HepG2 (cell line): ENCODE data around the gene C5AR1. TPM values are rescaled to one million over a fixed set of nuclear protein-coding genes. Genes with fewer than 3 reads are reported as not detected.

Experiments used
- ATF2 ChIP-seq: sonication (generic); formaldehyde crosslinking; IDR thresholded peaks from 2 replicates; pipeline ENCODE4 v1.4.0; 2020; ENCODE audit warnings: missing genetic modification reagents
- CBX2 ChIP-seq, 2 experiments: fragments of 200-600 bp in 1 of 2; sonication (generic); formaldehyde crosslinking in 1 of 2; IDR thresholded peaks; 2 replicates each; pipeline versions ENCODE4 v1.7.0 to v1.8.1; 2018 to 2022; ENCODE audit warnings: low read depth in 2 of 2, low read length in 1 of 2, mild to moderate bottlenecking in 1 of 2, missing genetic modification reagents in 1 of 2
- CHCHD3 ChIP-seq: sonication (generic); formaldehyde crosslinking; IDR thresholded peaks from 2 replicates; pipeline ENCODE4 v1.8.0; 2022; ENCODE audit warnings: mild to moderate bottlenecking, missing genetic modification reagents, moderate library complexity
- DMTF1 ChIP-seq: sonication (generic); formaldehyde crosslinking; IDR thresholded peaks from 2 replicates; pipeline ENCODE4 v1.4.0; 2020; ENCODE audit warnings: mild to moderate bottlenecking, missing genetic modification reagents
- HDAC2 ChIP-seq: sonication (generic); formaldehyde crosslinking; IDR thresholded peaks from 2 replicates; pipeline ENCODE4 v1.4.0; 2020; ENCODE audit warnings: missing genetic modification reagents
- HNRNPUL1 ChIP-seq: fragments of 200-400 bp; formaldehyde crosslinking; IDR thresholded peaks from 2 replicates; pipeline ENCODE4 v1.6.1; 2017; ENCODE audit warnings: low read depth, mild to moderate bottlenecking, low read length, moderate library complexity
- HOXA9 ChIP-seq: sonication (generic); formaldehyde crosslinking; IDR thresholded peaks from 2 replicates; pipeline ENCODE4 v1.8.1; 2022; ENCODE audit warnings: missing genetic modification reagents, mild to moderate bottlenecking, moderate library complexity, borderline replicate concordance
- MTA1 ChIP-seq: sonication (generic); formaldehyde crosslinking; IDR thresholded peaks from 2 replicates; pipeline ENCODE4 v1.4.0; 2020; ENCODE audit warnings: missing genetic modification reagents, mild to moderate bottlenecking, borderline replicate concordance
- MTF2 ChIP-seq: sonication (generic); formaldehyde crosslinking; IDR thresholded peaks from 2 replicates; pipeline ENCODE4 v1.5.0; 2020; ENCODE audit warnings: missing genetic modification reagents, borderline replicate concordance
- REL ChIP-seq: sonication (generic); formaldehyde crosslinking; conservative IDR thresholded peaks from 2 replicates; pipeline ENCODE4 v1.8.0; 2022; ENCODE audit warnings: mild to moderate bottlenecking, missing genetic modification reagents, moderate library complexity
- SATB2 ChIP-seq: sonication (generic); formaldehyde crosslinking; IDR thresholded peaks from 2 replicates; pipeline ENCODE4 v1.5.0; 2020; ENCODE audit warnings: missing genetic modification reagents
- SPEN ChIP-seq: sonication (generic); formaldehyde crosslinking; IDR thresholded peaks from 2 replicates; pipeline ENCODE4 v1.5.1; 2020; ENCODE audit warnings: low read depth, mild to moderate bottlenecking, missing genetic modification reagents
- U2AF2 ChIP-seq: fragments of 200-400 bp; formaldehyde crosslinking; IDR thresholded peaks from 2 replicates; pipeline ENCODE4 v1.6.1; 2017; ENCODE audit warnings: low read depth, mild to moderate bottlenecking, low read length
- ZNF121 ChIP-seq: sonication (generic); formaldehyde crosslinking; IDR thresholded peaks from 2 replicates; pipeline ENCODE4 v1.5.0; 2020; ENCODE audit warnings: mild to moderate bottlenecking, missing genetic modification reagents
- ZNF17 ChIP-seq: sonication (generic); formaldehyde crosslinking; IDR thresholded peaks from 2 replicates; pipeline ENCODE4 v1.5.0; 2020; ENCODE audit warnings: mild to moderate bottlenecking, missing genetic modification reagents
- ZNF256 ChIP-seq: sonication (generic); formaldehyde crosslinking; conservative IDR thresholded peaks from 2 replicates; pipeline ENCODE4 v1.4.0; 2020; ENCODE audit warnings: missing genetic modification reagents
- ZNF260 ChIP-seq: sonication (generic); formaldehyde crosslinking; IDR thresholded peaks from 2 replicates; pipeline ENCODE4 v1.4.0; 2020; ENCODE audit warnings: missing genetic modification reagents, low read depth, mild to moderate bottlenecking, borderline replicate concordance
- ZNF766 ChIP-seq: sonication (generic); formaldehyde crosslinking; IDR thresholded peaks from 2 replicates; pipeline ENCODE4 v1.5.0; 2020; ENCODE audit warnings: missing genetic modification reagents, borderline replicate concordance
- ZNF780A ChIP-seq: sonication (generic); formaldehyde crosslinking; IDR thresholded peaks from 2 replicates; pipeline ENCODE4 v1.8.0; 2022; ENCODE audit warnings: mild to moderate bottlenecking, missing genetic modification reagents, moderate library complexity
- polyA plus RNA-seq, 8 experiments: library from polyadenylated mRNA; depleted of rRNA in 3 of 8; stranded (reverse) in 7 of 8; unstranded in 1 of 8; fragments of >200 nt; fragmentation: Illumina TruSeq in 4 of 8; extraction: Trizol in 4 of 8; gene quantifications; 2 replicates each; pipeline versions ENCODE4 v1.2.1 to v1.2.3, GENCODE V29; 2011 to 2016; ENCODE audit warnings: low read depth in 4 of 8, missing spikeins in 1 of 8, mixed read lengths in 1 of 8; ENCODE audit not compliant: insufficient read depth in 1 of 8
- total RNA-seq, 5 experiments: library from RNA; depleted of rRNA; stranded (reverse); fragments of >200 nt; fragmentation: Illumina TruSeq; extraction: Trizol; gene quantifications; 2 replicates each; pipeline ENCODE4 v1.2.3, GENCODE V29; 2016; ENCODE audit warnings: low read depth in 1 of 5
- TF ChIP-seq, protein P1 (sequence below): sonication (generic); formaldehyde crosslinking; conservative IDR thresholded peaks from 2 replicates; pipeline ENCODE4 v1.4.0; 2020; ENCODE audit warnings: mild to moderate bottlenecking, missing genetic modification reagents, moderate library complexity
- TF ChIP-seq, protein P2 (sequence below): sonication (generic); formaldehyde crosslinking; IDR thresholded peaks from 2 replicates; pipeline ENCODE4 v1.4.0; 2020; ENCODE audit warnings: low read depth, mild to moderate bottlenecking, missing genetic modification reagents

C5AR1 gene
- total and polyA plus RNA-seq, 2 of the 13 experiments (the other 11 are each of a cell fraction or from before 2014, with no cell fraction given), result 0.07 to 1.6 TPM

DNA sequence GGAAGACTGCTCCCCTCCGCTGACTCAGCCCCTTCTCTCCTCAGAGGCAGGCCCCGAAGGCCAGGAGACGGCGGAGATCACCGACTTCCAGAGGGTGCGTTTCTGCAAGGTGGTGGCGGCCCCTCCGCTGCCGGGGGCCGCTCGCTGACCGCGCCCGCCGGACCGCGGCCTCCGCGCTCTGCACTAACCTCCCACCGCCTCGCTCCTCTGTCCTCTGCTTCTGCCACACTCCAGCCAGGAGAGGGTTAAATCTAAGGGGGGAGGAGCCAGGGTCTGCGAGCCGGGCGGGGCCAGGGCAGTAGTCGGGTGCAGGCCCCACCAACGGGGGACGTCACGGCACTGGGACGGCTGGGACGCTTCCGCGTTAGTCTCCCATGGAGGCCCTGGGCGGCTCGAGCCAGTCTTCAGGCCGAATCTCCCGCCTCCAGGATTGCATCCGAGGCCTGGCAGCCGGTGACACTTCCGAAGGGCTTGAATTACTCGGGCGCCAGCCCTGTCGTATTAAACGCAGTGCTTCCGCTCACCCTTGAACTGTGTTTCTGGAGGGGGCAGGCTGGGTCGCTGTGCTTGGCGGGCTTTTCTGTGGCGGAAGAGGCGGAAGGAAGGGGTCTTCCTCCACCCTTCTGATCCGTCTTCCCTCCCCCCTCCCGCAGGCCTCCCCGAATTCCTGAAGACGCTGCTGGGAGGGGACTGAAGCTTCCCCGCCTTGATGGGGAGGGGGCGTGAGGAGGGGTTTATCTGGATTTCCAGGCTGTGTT, 36.2 kb upstream of the C5AR1 start (continued):
- TF ChIP-seq, protein P1, sequence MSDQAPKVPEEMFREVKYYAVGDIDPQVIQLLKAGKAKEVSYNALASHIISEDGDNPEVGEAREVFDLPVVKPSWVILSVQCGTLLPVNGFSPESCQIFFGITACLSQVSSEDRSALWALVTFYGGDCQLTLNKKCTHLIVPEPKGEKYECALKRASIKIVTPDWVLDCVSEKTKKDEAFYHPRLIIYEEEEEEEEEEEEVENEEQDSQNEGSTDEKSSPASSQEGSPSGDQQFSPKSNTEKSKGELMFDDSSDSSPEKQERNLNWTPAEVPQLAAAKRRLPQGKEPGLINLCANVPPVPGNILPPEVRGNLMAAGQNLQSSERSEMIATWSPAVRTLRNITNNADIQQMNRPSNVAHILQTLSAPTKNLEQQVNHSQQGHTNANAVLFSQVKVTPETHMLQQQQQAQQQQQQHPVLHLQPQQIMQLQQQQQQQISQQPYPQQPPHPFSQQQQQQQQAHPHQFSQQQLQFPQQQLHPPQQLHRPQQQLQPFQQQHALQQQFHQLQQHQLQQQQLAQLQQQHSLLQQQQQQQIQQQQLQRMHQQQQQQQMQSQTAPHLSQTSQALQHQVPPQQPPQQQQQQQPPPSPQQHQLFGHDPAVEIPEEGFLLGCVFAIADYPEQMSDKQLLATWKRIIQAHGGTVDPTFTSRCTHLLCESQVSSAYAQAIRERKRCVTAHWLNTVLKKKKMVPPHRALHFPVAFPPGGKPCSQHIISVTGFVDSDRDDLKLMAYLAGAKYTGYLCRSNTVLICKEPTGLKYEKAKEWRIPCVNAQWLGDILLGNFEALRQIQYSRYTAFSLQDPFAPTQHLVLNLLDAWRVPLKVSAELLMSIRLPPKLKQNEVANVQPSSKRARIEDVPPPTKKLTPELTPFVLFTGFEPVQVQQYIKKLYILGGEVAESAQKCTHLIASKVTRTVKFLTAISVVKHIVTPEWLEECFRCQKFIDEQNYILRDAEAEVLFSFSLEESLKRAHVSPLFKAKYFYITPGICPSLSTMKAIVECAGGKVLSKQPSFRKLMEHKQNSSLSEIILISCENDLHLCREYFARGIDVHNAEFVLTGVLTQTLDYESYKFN (CRISPR knock-in tag), result peak; percentile 63
- no peak for TF ChIP-seq ZNF17 (CRISPR knock-in tag)
- no peak for TF ChIP-seq CHCHD3 (CRISPR knock-in tag)
- no peak for TF ChIP-seq HOXA9
- TF ChIP-seq MTF2 (CRISPR knock-in tag), result no peak
- TF ChIP-seq CBX2 (IDR thresholded peaks at IDR 0.05; ENCODE audit: low read depth, low read length), result no peak
- no peak for TF ChIP-seq CBX2 (CRISPR knock-in tag; IDR thresholded peaks at IDR 0.05; ENCODE audit: low read depth)
- TF ChIP-seq HNRNPUL1, result no peak
- TF ChIP-seq SPEN (CRISPR knock-in tag), result peak; percentile 60; the same call in 1 of the 2 replicates
- TF ChIP-seq REL, result 0 out of 2 replicates have a peak, but pooled peaks have one; percentile 12
- TF ChIP-seq, protein P2, sequence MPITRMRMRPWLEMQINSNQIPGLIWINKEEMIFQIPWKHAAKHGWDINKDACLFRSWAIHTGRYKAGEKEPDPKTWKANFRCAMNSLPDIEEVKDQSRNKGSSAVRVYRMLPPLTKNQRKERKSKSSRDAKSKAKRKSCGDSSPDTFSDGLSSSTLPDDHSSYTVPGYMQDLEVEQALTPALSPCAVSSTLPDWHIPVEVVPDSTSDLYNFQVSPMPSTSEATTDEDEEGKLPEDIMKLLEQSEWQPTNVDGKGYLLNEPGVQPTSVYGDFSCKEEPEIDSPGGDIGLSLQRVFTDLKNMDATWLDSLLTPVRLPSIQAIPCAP (CRISPR knock-in tag), result no peak
- TF ChIP-seq DMTF1, result no peak
- TF ChIP-seq ZNF780A (CRISPR knock-in tag), result no peak
- 0 out of 2 replicates have a peak, but pooled peaks have one; percentile 60 for TF ChIP-seq ZNF766 (CRISPR knock-in tag)
- TF ChIP-seq HDAC2 (CRISPR knock-in tag), result peak; percentile 50; the same call in 1 of the 2 replicates
- TF ChIP-seq ZNF121 (CRISPR knock-in tag), result 0 out of 2 replicates have a peak, but pooled peaks have one; percentile 38
- peak; percentile 73; the same call in 1 of the 2 replicates for TF ChIP-seq MTA1
- TF ChIP-seq ZNF256, result 0 out of 2 replicates have a peak, but pooled peaks have one; percentile 42
- no peak for TF ChIP-seq U2AF2
- TF ChIP-seq ZNF260 (CRISPR knock-in tag), result no peak
- peak; percentile 50; the same call in 1 of the 2 replicates for TF ChIP-seq ATF2 (CRISPR knock-in tag)
- TF ChIP-seq SATB2 (CRISPR knock-in tag), result no peak
